Muscle layer of colon (tissue), 2 donors: Measurements from ENCODE around the gene KCNJ4.
"Not testable (repeated sequence)": the region's sequence is repeated elsewhere in the genome, so short reads cannot be mapped to it uniquely, and the experiment has no call there.

ENCODE experiments used
- H3K27ac ChIP-seq: one replicate; pipeline ENCODE4 v1.7.0; 2013; ENCODE audit warnings: low read depth, mild to moderate bottlenecking, low read length, moderate library complexity
- H3K27me3 ChIP-seq, 2 donors: one replicate each; pipeline ENCODE4 v1.7.0; 2013; ENCODE audit warnings: low read length in 2 of 2, mild to moderate bottlenecking in 2 of 2; ENCODE audit not compliant: insufficient read depth in 2 of 2, control insufficient read depth in 1 of 2
- H3K36me3 ChIP-seq: one replicate; pipeline ENCODE4 v1.7.0; 2013; ENCODE audit warnings: mild to moderate bottlenecking, low read length; ENCODE audit not compliant: insufficient read depth
- H3K4me1 ChIP-seq: one replicate; pipeline ENCODE4 v1.7.0; 2013; ENCODE audit warnings: mild to moderate bottlenecking, low read length; ENCODE audit not compliant: insufficient read depth
- H3K4me3 ChIP-seq, 2 donors: one replicate each; pipeline ENCODE4 v1.7.0; 2013; ENCODE audit warnings: low read length in 2 of 2, low read depth in 1 of 2, mild to moderate bottlenecking in 1 of 2, moderate library complexity in 1 of 2
- H3K9ac ChIP-seq: one replicate; pipeline ENCODE4 v1.7.0; 2013; ENCODE audit warnings: low read length
- H3K9me3 ChIP-seq: one replicate; pipeline ENCODE4 v1.7.0; 2013; ENCODE audit warnings: mild to moderate bottlenecking, low read length
- donor health status: abdominal sarcoma.
- donor health status: Adenocarcinoma of cecum.

Gene KCNJ4

DNA sequence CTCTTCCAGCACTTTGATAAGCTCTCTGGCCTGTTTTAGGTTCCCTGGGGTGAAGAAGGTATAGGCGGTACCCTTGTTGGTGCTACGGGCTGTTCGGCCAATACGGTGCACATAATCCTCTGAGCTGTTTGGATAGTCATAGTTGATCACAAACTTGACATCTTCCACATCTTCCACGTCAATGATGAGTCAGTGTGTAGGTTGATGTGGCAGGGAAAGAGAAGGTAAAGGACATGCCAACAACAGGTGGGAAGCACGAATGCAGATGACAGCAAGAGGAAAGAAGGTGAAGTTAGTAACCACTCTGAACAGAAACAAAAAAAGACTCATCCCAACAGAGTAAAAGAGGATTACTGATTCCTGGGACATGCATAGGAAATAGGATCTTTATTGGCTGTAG lies 32.9 kb upstream of the KCNJ4 start:
- Histone ChIP-seq H3K36me3 (peaks cover 89% of the 10 kb centered on the region), H3K4me3 (no peak overlapping the region), H3K27ac (no peak overlapping the region), H3K9ac (no peak overlapping the region), H3K4me1 (peaks cover 15% of the 10 kb centered on the region), H3K27me3 (no peaks in the 10 kb centered on the region), H3K9me3 (no peaks in the 10 kb centered on the region)

- Histone ChIP-seq H3K27ac (no peak overlapping the region), H3K9ac (no peak overlapping the region), H3K4me1 (peaks cover 13% of the 10 kb centered on the region), H3K4me3 (no peak overlapping the region), H3K36me3 (peaks cover 91% of the 10 kb centered on the region), H3K9me3 (no peaks in the 10 kb centered on the region), H3K27me3 (no peaks in the 10 kb centered on the region)
Observed at GRCh38 chr22:38485783-38486182, 30.8 kb upstream of the KCNJ4 start.

DNA sequence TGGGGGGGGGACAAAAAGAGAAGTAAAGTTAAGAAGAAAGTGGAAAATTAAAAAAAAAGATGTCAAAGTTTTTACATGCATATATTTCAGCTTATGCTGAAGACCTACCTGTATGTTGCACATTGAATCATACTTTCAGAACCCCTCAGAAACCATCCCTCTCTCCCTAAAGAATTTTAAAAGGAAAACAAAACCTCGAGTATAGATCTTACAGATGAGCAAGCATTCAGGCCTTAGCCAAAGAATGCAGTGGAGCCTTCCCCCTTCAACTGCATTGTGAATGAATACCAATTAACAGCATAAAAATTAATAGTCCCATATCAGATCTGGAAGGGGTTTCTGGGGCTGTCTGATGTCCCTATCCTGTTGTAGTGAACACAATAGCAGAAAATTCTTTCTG lies 29.2 kb upstream of the KCNJ4 start:
- Histone ChIP-seq H3K27me3 (no peaks in the 10 kb centered on the region), H3K4me1 (no peaks in the 10 kb centered on the region), H3K36me3 (peaks cover 75% of the 10 kb centered on the region), H3K4me3 (no peak overlapping the region), H3K9ac (no peak overlapping the region), H3K27ac (no peak overlapping the region), H3K9me3 (no peaks in the 10 kb centered on the region)

DNA sequence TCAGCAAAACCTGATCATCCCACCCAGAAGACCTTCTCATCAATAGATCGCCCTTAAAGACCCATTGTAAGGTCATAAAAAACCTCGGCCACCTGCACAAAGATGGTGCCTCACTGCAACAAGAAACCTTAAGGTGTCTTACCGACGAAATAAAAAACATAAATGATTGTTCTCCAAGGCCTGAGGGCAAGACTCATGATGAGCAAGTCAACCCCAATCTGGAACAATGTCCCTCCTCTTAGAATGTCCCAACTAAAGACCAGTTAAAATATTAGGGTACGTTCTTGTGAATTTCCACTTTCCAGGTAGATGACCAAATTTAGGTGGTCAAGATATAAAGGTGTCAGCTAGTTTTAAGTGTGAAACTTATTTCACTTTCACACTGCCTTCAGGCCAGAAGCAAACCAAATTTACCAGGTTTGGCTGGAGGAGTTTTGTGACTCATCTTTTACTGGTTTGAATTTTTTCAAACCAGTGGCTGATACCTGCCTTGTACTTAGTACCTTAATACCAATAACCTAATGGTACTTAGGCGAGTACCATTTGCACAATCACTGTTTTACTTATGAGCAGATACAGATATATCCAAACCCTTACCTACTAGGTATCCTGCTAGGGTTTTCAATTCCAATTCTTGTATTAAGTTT lies 27.8 kb upstream of the KCNJ4 start:
- Histone ChIP-seq H3K27ac (no peak overlapping the region), H3K9me3 (no peaks in the 10 kb centered on the region), H3K9ac (no peak overlapping the region), H3K27me3 (no peaks in the 10 kb centered on the region), H3K4me1 (no peaks in the 10 kb centered on the region), H3K4me3 (no peak overlapping the region), H3K36me3 (peaks cover 61% of the 10 kb centered on the region)

DNA sequence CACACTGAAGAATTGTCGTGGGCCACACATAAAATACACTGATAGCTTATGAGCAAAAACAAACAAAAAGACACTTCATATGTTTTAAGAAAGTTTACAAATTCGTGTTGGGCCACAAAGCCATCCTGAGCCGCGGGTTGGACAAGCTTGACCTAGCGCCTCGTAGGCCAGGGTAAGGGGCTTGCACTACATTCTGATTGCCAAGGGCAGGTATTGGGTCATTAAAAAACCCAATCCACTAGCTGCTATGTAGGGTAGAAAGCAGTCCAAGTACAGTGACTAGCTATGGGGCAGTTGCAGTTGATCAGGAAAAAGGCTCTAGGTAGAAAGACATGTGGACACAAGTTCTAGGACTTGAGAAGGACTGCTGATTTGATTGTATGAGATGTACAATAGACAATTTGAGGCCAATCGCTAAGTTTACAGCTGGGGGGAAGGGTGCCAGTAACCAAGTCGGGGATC lies 26.9 kb upstream of the KCNJ4 start:
- Histone ChIP-seq H3K36me3 (peaks cover 56% of the 10 kb centered on the region), H3K27me3 (no peaks in the 10 kb centered on the region), H3K9me3 (no peaks in the 10 kb centered on the region), H3K9ac (no peak overlapping the region), H3K4me1 (no peaks in the 10 kb centered on the region), H3K27ac (no peak overlapping the region), H3K4me3 (no peak overlapping the region)

GRCh38 chr22:38481162-38481870 lies 26.3 kb upstream of the KCNJ4 start:
- no peak overlapping the region for H3K4me3 ChIP-seq
- H3K27ac ChIP-seq: no peak overlapping the region
- peaks cover 50% of the 10 kb centered on the region for H3K36me3 ChIP-seq
- no peaks in the 10 kb centered on the region for H3K27me3 ChIP-seq
- no peak overlapping the region for H3K9ac ChIP-seq
- H3K9me3 ChIP-seq: no peaks in the 10 kb centered on the region
- no peaks in the 10 kb centered on the region for H3K4me1 ChIP-seq

DNA sequence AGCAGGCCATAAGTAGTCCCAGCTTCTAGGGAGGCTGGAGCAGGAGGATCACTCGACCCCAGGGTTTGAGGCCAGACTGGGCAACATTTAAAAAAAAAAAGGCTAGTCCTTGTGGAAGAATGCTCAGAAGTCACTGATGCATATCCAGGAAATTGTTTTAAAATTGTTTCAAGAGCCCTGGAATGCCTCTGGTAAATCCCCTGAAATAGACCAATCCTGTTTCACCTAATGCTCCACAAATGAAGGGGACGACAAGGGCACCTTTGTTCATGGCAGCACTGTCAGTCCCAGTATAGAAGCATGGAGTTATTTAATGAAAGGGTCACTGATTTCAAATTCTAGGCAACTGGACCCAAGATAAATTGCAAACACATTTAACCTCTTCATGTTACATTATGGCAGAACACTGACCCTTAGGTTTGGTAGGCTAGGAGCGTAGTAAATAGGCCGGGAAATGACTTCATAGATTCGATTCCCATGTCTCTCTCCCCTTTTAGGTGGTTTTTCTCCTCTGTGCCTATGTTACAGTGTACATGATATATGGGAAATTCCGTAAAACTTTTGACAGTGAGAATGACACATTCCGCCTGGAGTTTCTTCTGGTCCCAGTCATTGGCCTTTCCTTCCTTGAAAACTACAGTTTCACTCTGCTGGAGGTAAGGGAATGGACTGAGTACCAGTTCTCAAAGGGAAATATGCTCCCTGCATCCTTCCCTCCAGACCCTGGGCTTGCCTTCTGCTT lies 24.3 kb upstream of the KCNJ4 start:
- Histone ChIP-seq H3K9ac (no peak overlapping the region), H3K4me3 (no peak overlapping the region), H3K27ac (no peak overlapping the region), H3K9me3 (no peaks in the 10 kb centered on the region), H3K27me3 (no peaks in the 10 kb centered on the region), H3K36me3 (peaks cover 33% of the 10 kb centered on the region), H3K4me1 (no peaks in the 10 kb centered on the region)

DNA sequence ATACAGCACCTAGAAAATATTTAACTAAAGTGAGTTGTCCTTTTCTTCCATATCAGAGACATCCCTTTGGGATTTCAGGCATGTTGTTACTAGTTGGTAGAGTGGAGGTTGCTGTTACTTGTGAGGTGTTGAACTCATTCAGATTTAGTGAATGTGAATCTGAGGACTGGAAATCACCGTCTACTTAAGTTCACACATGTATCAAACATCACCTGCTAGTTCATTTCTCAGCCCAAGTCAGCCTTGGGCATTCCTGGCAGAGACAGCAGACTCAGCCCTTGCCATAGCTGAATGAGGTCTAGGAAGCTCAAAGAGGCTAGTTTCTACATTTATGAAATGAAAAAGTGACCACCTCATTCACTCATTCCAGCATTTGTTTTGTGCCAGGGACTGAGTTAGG lies 22.6 kb upstream of the KCNJ4 start:
- peaks cover 17% of the 10 kb centered on the region for H3K36me3 ChIP-seq
- H3K9ac ChIP-seq: no peak overlapping the region
- no peak overlapping the region for H3K4me3 ChIP-seq
- H3K9me3 ChIP-seq: no peaks in the 10 kb centered on the region
- H3K27me3 ChIP-seq: no peaks in the 10 kb centered on the region
- no peak overlapping the region for H3K27ac ChIP-seq
- H3K4me1 ChIP-seq: no peaks in the 10 kb centered on the region

- Histone ChIP-seq H3K9me3 (no peaks in the 10 kb centered on the region), H3K4me3 (no peak overlapping the region), H3K9ac (no peak overlapping the region), H3K4me1 (no peaks in the 10 kb centered on the region), H3K27ac (no peak overlapping the region), H3K27me3 (no peaks in the 10 kb centered on the region), H3K36me3 (no peaks in the 10 kb centered on the region)
Observed at GRCh38 chr22:38474003-38474607, 19.1 kb upstream of the KCNJ4 start.

DNA sequence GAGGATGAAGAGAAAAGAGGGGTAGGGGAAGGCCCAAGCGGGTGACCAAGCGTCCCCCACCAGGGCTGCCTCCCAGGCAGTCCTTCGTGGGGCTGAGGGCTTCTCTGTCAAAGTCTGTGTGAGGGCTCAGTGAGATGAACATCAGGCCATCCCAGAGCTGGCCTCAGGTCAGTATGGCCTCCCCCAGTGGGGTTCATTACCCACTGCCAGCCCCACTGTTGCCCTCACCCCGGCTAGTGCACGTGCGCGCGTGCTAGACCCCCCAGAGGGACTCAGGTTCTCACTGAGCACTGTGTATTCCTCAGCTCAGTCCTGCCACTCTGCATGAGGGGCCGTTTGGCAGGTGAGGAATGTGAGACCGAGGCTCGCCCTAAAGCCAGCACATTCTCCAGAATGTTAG lies 16.2 kb upstream of the KCNJ4 start:
- H3K27me3 ChIP-seq: peaks cover 0 to 9% of the 10 kb centered on the region in 2 donors
- H3K9ac ChIP-seq: no peak overlapping the region
- H3K9me3 ChIP-seq: no peaks in the 10 kb centered on the region
- no peak overlapping the region for H3K27ac ChIP-seq
- H3K4me1 ChIP-seq: peaks cover 12% of the 10 kb centered on the region
- no peaks in the 10 kb centered on the region for H3K36me3 ChIP-seq
- no peak overlapping the region for H3K4me3 ChIP-seq

DNA sequence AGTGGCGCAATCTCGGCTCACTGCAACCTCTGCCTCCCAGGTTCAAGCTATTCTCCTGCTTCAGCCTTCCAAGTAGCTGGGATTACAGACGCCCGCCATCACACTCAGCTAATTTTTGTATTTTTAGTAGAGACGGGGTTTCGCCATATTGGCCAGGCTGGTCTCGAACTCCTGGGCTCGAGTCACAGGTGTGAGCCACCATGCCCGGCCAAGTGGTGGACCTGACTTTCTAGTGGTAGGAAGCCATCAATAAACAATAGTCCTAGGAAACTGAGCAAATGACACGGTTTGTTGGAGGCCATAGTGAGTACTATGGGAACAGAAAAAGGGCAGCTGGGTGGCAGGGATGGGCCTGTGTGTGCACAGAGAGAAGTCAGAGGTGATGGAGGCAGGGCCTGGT lies 15.2 kb upstream of the KCNJ4 start:
- H3K4me3 ChIP-seq, H3K9me3 ChIP-seq, H3K27ac ChIP-seq, H3K9ac ChIP-seq, H3K36me3 ChIP-seq: not testable (repeated sequence)
- H3K4me1 ChIP-seq: peaks cover 12% of the 10 kb centered on the region
- H3K27me3 ChIP-seq: peaks cover 0 to 13% of the 10 kb centered on the region in 2 donors
